ENCODE measurements around the gene PFN3.

PFN3 gene, protein sequence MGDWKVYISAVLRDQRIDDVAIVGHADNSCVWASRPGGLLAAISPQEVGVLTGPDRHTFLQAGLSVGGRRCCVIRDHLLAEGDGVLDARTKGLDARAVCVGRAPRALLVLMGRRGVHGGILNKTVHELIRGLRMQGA

DNA sequence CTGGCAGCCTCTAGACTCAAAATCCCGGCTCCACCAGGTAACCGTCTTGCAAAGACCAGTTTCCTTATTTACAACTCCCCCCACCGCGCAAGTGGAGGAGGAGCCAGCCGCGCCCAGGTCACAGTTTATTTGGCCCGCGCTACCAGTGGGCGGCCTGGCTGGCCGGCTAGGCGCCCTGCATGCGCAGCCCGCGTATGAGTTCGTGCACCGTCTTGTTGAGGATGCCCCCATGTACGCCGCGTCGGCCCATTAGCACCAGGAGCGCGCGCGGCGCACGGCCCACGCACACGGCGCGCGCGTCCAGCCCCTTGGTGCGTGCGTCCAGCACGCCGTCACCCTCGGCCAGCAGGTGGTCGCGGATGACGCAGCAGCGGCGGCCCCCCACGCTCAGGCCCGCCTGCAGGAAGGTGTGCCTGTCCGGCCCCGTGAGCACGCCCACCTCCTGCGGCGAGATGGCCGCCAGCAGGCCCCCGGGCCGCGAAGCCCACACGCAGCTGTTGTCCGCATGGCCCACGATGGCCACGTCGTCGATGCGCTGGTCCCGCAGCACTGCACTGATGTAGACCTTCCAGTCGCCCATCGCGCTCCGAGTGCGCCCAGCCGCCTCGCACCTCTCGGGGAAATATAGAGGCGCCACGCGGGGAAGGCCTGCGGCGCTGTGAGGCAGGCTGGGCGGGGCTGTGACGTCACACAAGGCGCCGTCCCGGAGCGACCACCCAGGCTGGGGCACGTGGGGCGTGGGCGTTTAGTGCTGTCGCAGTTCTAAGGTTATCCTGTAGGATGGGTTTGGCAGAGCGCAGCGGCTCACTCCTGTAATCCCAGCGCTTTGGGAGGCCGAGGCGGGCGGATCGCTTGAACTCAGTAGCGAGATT is at the start of gene PFN3:
TSS of gene PFN3 (minus strand) at position 665 of the 872 bp plus-strand sequence. CDS start at position 580, 85 bp downstream.
- DNase-seq, result no peak

DNA sequence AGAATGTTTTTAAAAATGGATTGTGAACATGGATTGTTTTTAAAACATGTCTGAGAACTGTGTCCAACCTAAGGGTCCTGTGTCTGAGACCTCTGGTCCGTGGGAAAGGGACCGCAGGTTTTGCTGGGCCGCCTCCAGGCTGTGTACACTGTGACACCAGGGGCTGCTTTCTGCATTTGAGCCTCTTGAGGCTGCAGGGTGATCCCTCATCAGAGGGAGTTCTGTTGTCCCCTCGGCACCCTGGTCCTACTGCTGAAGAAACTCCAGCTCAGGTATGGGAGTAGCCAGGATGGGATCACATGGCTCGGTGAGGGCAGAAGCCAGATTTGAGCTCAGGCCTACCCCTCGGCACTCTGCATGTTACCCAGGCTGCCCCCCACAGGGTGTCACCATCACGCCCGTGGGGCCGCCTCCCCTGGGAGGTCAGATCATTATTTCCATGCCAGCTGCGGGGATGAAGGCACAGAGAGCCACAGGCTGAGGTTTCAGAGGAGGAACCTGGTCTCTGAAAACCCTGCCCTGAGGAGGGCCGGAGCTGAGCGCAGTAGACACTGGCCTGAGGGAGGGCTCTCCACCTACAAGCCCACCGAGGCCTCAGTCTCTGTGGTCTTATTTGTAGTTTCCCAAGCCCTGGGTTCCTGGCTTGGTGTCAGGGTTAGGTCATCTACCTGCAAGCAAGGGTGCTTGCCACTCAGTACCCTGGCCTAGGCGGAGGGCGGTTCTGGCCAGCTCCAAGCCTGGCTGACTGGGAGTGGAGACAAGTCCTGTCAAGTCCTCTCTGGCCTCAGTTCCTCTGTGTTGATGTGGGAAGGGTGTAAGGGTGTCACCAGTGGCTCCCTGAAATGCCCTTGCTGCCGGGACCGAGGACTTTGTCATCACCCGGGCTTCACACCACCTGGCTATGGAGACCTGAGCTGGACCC is 48.9 kb upstream of the PFN3 start:
- no peak for DNase-seq

DNA sequence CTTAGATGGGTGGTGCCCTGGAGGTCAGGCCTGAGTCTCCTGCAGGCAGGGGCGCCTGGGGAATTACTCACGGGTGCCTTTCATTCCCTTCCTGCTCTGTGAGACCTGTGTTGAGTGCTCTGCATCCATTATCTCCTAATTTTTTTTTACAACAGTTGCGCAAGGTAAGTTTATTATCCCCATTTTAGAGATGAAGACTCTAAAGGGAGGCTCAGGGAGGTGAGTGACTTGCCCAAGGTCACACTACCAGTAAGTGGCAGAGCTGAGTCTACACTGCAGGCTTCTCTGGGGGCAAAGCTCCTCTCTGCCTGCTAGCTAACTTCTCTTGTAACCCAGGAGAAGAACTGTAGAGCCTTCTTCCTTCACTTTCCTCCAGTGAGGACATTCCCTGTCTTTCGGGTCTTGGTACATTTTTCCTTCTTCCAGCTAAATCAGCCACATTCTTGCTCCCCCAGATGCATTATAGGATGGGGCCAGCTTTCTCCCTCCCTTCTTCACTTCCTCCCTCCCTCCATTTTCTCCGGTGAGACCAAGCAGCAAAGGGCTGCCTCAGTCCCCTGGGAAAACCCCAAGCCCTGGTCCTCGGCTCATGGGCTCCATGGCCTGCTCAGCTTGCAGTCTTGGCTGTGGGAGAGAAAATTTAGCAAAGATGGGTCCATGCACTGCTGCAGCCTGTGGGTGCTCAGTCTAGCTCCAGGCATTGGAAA is 47.9 kb upstream of the PFN3 start:
- no peak for DNase-seq

DNA sequence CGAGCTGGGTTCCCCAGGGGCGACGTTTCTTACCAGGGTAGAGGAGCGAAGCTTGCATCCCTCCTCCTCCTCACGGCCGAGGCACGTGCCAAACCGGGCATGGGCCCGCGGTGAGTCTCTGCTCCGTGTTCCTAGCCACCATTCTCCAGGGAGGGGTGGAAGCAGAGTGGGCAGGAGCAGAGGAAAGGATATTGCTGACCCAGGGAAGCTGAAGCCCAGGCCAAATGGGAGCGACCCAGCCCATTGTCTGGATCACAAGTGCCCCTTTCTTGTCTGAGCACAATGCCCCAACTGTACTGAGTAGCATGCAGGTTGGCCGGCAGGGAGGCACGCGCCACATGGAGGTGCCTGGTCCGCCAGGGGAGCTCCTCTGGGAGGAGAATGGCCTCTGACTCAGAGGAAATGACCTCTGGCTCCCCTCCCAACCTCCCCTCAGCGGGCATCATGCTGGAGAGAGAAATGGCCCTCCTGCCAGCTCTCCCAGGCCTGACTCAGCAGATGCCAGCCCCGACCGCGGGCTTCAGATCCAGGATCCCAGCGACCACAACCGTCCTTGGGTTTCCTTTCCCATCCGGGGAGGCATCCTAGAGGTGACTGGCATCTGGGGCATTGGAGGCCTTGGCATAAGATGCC is 47.3 kb upstream of the PFN3 start:
- DNase-seq, result peak; percentile 89

DNA sequence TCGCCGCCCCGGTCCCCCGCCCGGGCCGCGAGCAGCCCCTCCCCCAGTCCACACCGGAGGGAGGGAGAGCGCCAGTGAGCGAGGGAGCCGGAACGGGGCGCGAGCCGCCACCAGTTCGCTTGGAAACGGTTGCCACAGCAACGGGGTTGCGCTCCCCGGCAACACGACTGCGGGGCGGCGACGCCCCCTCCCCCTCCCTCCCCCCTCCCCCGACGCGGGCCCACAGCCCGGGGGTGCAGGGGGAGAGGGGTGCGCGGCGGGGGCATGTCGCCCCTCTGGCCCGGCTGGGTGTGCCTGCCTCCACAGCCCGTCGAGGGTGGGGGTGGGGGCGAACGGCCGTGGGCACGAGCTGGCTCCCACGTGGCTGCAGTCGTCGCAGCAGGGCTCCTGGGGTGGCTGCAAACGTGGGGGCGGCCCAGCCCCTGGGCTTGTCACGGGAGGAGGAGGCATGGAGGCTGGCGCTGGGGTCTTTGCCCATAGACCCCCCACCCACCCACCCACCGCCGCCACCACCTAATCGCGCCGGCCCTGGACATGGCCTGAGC is 46.7 kb upstream of the PFN3 start:
- peak; percentile 74 for DNase-seq

DNA sequence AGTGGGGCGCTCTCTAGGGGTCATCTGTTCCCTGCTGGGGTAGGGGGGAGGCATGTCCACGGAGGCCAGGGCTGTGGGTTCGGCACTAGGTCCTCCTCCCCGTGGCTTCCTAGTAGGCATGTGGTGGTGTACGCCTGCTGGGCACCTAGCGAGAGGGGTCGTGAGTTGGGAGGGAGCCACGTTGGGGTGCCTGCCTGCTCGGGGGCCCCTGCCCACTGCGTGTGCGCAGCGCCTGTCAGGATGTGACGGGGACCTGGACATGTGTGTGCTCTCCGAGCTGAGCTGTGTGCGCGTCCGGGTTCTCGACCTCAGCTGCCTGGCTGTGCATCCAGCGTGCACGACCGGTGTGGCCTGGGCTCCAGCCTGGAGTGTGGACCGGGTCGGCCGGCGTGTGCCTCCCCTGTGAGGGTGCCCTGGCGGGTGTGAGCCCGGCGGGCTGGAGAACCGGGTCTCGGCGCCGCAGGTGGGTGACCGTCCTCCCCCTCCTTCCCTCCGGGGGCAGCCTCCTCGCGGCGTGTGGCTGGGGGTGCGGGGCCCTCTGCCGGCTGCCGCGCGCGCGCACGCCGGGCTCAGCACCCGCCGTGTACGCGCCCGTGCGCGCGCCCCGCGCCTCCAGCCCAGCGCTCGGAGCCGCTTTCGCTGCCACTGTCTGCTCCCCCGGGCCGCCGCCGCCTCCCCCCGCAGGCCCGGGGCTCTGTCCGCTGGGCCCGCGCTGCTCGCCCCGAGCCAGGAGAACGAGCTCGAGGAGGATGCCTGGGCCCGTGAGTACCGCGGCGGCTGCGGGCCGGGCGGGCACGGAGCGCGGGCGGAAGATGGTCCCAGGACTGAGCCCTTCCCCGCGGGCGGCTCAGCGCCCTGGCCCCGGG is 46.0 kb upstream of the PFN3 start, which contains the start of gene PRR7:
TSS of gene PRR7 (plus strand) at position 615 of the 866 bp plus-strand sequence. CDS start 8,254 bp downstream, outside the sequence.
- peak; percentile 78 for DNase-seq

DNA sequence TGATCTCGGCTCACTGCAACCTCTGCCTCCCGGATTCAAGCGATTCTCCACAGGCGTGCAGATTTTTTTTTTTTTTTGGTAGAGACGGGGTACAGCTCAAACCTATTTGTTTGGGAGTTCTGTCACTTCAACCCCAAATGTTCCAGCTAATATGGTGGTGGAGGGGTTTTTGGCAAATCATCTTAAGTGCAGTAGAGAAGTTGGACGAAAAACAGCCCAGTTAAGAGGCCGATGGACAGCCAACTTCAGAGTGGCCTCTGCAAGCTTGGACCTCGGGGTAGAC is 45.4 kb upstream of the PFN3 start:
- DNase-seq, result no peak

DNA sequence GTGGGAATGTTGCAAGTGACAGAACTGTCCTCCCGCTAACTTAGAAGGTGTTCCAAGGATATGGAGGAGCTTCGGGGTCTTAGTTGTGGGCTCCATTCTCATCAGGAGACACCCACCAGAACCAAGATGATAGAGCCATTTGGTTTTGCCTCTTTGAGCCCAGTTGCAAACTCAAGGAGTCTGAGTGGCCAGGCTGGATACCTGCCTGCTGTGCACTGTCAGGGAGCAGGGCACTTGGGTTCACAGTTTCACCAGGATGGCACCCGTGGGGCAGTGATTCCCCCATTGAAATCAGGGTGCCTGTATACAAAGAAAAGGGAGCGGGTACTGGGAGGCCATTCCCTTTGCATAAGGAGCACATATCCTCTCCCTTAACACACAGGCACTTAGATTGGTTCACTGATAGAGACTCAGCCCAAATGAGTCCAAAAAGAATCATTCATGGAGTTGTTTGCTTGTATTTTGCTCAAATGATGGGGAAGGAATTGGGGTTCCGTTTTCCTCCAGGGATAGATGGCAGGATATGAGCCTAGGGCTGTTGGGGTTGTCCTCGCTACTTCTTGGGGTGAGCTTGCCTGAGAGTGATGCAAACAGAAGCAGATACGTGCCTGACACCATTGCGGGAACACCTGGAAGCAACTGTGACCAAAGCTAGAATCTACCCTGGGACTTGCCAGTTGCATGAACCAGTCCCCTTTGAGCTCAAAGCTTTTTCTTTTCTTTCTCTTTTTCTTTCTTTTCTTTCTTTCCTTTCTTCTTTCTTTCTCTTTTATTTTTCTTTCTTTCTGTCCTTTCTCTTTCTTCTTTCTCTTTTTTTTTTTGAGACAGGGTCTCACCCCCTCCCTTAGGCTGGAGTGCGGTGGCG is 44.8 kb upstream of the PFN3 start:
- DNase-seq, result no peak

DNA sequence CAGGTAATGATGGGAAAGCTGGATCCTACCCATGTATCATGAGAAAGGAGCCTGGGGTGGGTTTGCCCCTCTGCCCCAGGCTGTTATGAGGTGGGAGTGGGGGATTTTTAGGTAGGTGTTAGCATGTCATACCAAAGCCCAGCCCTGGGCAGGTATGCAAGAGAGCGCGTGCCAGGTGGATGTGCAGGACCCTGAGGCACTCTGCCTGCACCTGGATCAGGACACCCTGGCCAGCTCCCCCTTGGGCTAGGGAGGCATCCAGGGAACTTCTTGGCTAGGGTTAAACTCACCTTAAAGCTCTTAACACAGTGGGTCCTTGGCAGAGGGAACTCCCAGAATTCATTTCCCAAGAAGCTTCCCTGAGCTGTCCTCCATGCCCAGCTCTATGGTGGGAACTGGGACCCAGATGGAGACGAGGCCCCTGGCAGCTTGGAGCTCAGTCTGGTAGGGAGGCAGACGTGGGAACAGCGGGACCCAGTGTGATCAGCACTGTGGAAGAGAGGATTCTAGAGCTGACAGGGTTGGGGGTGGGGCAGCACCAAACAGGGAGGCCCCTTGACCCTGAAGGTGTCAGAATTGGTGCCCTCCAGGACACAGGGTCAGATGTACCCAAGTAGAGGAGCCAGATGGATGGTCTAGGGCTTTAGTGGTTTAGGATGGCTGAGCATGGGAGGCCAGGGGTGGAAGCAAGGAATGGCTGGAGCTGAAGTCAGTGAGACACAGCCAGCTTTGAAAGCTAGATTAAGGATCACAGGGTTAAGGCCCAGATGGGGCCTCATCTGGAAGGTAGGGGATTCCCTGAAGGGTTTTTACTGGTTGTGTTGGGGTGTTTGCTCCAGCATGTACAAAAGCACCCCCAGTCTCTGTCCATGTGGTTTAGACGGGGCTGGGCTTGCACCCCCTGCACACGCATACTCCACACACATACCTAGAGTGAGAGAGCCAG is 43.9 kb upstream of the PFN3 start:
- DNase-seq, result no peak

DNA sequence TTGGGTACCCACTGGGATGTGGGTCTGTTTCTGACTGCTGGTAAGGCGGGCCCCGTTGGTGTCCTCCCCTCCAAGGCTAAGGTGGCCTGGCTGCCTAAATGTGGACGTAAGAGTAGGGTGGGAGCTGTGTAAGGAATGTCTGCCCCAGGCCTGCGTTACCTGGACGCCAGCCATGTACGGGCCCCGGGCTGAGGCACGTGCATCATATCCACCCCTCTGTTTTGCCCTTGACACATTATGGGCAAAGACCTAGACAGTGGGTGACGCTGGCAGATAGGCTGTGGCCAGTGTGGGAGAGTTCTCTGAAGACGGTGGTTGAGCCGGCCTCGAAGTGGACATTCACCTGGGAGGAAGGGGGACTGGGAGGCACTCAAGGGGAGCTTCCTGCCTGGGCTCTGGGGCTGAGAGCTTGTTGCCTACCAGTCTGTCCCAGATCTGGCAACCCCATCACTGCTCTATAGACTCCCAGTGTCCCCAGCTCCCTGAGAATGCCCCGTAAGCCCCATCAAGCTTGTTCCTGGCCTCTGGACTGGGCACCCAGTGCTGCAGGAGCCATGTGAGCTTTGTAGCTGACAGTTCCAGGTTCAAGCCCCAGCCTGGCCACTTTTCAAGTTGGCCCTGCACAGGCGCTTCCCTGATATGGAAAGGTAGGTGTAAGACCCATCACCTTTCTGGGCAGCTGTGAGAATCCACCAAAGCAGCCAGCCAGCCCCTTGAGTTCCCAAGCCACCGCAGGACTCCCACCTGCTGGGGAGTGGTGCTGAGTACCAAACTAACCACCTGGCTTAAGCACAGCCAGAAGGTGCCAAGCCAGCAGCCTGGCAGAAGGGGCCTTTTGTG is 42.9 kb upstream of the PFN3 start:
- DNase-seq, result no peak

DNA sequence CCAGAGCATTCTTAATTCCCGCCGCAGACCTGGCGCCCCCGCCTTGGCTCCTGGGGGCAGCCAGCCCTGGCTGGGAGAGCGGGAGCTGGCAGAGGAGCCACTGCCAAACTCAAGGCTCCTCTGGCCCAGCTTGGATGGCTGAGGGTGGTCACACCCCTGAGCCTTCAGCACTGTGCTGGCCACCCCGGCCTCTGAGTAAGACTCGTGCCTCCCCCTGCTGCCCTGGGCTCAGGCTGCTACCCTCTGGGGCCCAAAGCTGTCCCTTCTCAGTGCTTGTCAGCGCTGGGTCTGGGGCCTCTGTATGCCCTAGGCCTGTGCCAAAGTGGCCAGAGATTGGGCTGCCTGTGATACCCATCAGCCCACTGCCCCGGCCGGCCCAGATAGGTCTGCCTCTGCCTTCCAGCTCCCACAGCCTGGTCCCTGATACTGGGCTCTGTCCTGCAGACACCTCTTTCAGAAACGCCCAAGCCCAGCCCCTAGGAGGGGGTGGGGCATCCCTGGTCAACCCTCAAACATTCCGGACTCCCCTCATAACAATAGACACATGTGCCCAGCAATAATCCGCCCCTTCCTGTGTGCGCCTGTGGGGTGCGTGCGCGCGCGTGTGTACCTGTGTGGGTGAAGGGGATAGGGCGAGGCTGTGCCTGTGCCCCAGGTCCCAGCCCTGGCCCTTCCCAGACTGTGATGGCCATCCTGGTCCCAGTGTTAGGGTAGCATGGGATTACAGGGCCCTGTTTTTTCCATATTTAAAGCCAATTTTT is 41.8 kb upstream of the PFN3 start:
- DNase-seq, result no peak

DNA sequence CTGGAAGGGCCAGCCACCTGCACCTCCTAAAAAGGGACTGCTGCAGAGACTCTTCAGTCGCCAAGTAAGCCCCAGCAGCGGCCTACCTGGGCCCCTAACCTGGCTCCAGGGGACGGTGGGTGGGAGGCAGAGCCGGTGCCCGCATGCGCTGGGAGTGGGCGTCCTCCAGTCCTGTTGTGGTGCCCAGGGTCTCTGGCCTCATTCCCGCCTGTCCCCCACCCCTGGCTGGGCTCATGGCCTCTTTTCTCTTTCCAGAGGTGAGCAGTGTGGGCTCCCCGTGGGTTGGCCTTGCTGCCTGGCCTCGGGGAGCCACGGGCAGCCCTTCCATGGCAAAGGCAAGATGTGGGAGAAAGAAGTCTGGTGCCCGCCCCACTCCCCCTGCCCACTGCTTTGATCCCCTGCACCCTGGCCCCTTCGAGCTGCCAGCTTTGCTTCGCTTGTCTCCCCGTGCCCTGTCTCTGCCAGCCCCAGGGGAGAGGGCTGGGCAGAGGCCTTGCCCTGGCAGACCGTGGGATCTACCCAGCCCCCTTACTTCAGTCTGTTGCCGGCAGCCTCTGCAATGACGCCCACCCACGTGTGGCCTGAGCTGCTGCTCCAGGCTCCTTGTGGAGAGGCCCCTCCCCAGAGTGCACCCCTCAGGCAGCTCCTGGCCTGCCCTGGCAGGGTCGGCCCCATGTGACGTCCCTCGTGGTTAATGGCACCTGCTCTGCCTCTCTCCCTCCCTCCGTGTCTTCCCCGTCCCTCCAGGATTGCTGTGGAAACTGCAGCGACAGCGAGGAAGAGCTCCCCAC is 40.7 kb upstream of the PFN3 start:
- DNase-seq, result no peak

DNA sequence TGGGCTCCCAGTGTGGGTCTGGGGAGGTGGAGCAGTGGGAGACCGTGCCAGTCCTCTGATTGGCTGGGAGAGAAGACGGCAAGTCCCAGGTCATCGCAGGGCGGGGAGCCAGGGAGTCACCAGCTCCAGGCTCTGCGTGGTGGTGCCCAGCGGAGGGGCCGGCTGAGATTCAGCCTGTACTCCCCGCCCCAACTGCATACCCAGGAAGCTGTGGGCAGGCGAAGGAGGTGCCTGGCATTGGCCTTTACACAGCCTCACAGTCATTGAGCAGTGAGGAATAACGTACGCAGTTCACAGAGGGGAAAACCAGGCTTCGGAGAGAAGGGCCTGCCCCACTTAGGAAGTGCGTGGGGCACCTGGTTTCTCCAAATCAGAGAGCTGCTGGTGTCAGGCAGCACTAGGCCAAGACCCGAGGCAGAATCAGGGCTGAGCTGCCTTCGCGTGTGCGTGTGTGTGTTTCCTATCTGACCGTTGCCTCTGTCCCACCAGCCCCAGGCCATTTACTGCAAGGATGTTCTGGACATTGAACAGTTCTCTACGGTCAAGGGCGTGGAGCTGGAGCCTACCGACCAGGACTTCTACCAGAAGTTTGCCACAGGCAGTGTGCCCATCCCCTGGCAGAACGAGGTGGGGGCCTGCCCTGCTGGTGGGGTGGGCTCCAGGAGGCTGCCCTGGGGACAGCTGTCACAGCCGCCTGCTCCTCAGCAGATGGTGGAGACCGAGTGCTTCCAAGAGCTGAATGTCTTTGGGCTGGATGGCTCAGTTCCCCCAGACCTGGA is 39.9 kb upstream of the PFN3 start:
- no peak for DNase-seq

DNA sequence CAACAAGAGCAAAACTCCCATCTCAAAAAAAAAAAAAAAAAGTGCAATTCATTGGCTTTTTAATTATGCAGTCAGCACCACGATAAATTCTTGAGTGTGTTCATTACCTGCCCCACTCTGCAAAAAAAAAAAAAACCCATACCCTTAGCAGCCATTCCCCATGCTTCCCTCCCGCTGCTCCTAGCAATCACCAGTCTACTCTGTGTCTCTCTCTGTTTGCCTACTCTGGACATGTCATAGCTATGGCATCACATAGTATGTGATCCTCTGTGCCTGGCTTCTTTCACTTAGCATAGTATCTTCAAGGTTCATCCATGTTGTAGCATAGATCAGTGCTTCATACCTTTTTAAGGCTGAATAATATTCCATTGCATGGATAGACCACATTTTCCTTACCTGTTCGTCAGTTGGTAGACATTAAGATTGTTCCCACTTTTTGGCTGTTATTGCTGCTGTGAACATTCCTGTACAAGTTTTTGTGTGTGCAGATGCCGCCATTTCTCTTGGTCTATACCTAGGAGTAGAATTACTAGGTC is 39.1 kb upstream of the PFN3 start:
- DNase-seq, result no peak

DNA sequence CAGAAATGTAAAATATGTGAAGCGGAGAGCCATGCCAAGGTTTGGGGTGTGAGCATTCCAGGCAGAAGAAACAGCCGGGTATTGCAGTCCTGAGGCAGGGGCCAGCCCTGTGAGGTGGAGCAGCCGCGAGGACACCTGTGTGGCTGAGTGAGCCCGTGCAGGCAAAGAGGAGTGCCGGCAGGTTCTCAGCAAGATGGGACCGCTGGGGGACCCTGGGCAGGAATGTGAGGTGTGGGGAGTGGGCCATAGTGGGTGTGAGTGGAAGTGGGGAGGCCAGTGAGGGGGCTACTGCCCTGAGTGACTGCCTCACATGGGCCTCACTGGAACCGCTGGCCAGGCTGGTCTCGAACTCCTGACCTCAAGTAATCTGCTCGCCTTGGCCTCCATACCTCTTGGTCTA is 38.0 kb upstream of the PFN3 start:
- no peak for DNase-seq

All from midbrain (tissue), 1 donor.